ENCODE data around the gene ATRX.

Gene ATRX

GRCh38 chrX:77617206-77617605, 168.8 kb downstream of the ATRX start:
- no peak for TF ChIP-seq CTCF (IDR thresholded peaks at IDR 0.05; ENCODE audit: low read depth, low read length)
- no peak for DNase-seq (ENCODE audit: extremely low read depth, low read depth)

GRCh38 chrX:77603635-77604336, 182.2 kb downstream of the ATRX start:
- DNase-seq (ENCODE audit: extremely low read depth, low read depth) = no peak
- TF ChIP-seq CTCF (IDR thresholded peaks at IDR 0.05; ENCODE audit: low read depth, low read length) = no peak

GRCh38 chrX:77597511-77597910, 188.5 kb downstream of the ATRX start:
- no peak for DNase-seq (ENCODE audit: extremely low read depth, low read depth)
- no peak for TF ChIP-seq CTCF (IDR thresholded peaks at IDR 0.05; ENCODE audit: low read depth, low read length)

- no peak for DNase-seq (ENCODE audit: extremely low read depth, low read depth)
Observed at GRCh38 chrX:77597090-77597489, 188.9 kb downstream of the ATRX start.

GRCh38 chrX:77595848-77596247, 190.2 kb downstream of the ATRX start:
- no peak for TF ChIP-seq CTCF (IDR thresholded peaks at IDR 0.05; ENCODE audit: low read depth, low read length)
- DNase-seq (ENCODE audit: extremely low read depth, low read depth) = no peak

More at GRCh38 chrX:77597090-77597489, 188.9 kb downstream of the ATRX start:
- TF ChIP-seq CTCF (IDR thresholded peaks at IDR 0.05; ENCODE audit: low read depth, low read length) = peak; percentile 39

GRCh38 chrX:77572322-77572721, 213.7 kb downstream of the ATRX start:
- DNase-seq (ENCODE audit: extremely low read depth, low read depth) = no peak
- TF ChIP-seq CTCF (IDR thresholded peaks at IDR 0.05; ENCODE audit: low read depth, low read length) = no peak

GRCh38 chrX:77565278-77565677, 220.7 kb downstream of the ATRX start:
- no peak for TF ChIP-seq CTCF (IDR thresholded peaks at IDR 0.05; ENCODE audit: low read depth, low read length)
- no peak for DNase-seq (ENCODE audit: extremely low read depth, low read depth)

Data from AG09319 (cell line).